HG02623 (cell line): ENCODE data around the gene CYB5B.

Source experiments
- ATAC-seq: cut with Tn5 transposase; IDR thresholded peaks from one replicate; pipeline ENCODE4 v1.9.1; 2021; ENCODE audit warnings: moderate library complexity; ENCODE audit not compliant: unreplicated experiment

Gene CYB5B

GRCh38 chr16:69424053-69424934 lies at the start of gene CYB5B:
TSS of gene CYB5B (plus strand) at chr16:69424619. CDS start at chr16:69424684, 65 bp downstream.
- ATAC-seq: peak; percentile 94

GRCh38 chr16:69376393-69377059 lies 47.9 kb upstream of the CYB5B start:
- ATAC-seq: no peak

- no peak for ATAC-seq
Observed at GRCh38 chr16:69378036-69378435, 46.4 kb upstream of the CYB5B start.

- no peak for ATAC-seq
Observed at GRCh38 chr16:69378760-69379159, 45.7 kb upstream of the CYB5B start.

GRCh38 chr16:69381231-69381630 lies 43.2 kb upstream of the CYB5B start:
- no peak for ATAC-seq

GRCh38 chr16:69382421-69382820 lies 42.0 kb upstream of the CYB5B start:
- no peak for ATAC-seq

GRCh38 chr16:69384974-69385373 lies 39.4 kb upstream of the CYB5B start:
- no peak for ATAC-seq

GRCh38 chr16:69386596-69386995 lies 37.8 kb upstream of the CYB5B start:
- no peak for ATAC-seq

- no peak for ATAC-seq
Observed at GRCh38 chr16:69393898-69394849, 30.2 kb upstream of the CYB5B start.

- ATAC-seq: no peak
Observed at GRCh38 chr16:69395859-69396186, 28.6 kb upstream of the CYB5B start.

- no peak for ATAC-seq
Observed at GRCh38 chr16:69396187-69397061, 28.0 kb upstream of the CYB5B start.

- no peak for ATAC-seq
Observed at GRCh38 chr16:69397821-69398521, 26.4 kb upstream of the CYB5B start.

GRCh38 chr16:69399361-69399760 lies 25.1 kb upstream of the CYB5B start:
- ATAC-seq: no peak

- no peak for ATAC-seq
Observed at GRCh38 chr16:69402439-69402838, 22.0 kb upstream of the CYB5B start.

GRCh38 chr16:69404275-69404805 lies 20.1 kb upstream of the CYB5B start:
- no peak for ATAC-seq

GRCh38 chr16:69405326-69405725 lies 19.1 kb upstream of the CYB5B start:
- ATAC-seq: no peak

GRCh38 chr16:69405757-69406156 lies 18.7 kb upstream of the CYB5B start:
- ATAC-seq: no peak

- ATAC-seq: no peak
Observed at GRCh38 chr16:69406780-69407331, 17.6 kb upstream of the CYB5B start.

- no peak for ATAC-seq
Observed at GRCh38 chr16:69407702-69408323, 16.6 kb upstream of the CYB5B start.
